Amniotic stem cell (primary cell): ENCODE measurements around the gene TATDN2.
"Not testable (repeated sequence)": the region's sequence is repeated elsewhere in the genome, so short reads cannot be mapped to it uniquely, and the experiment has no call there.

ENCODE experiments used
- DNase-seq: peaks from one replicate; lab custom pipeline; 2025; lab: John Stamatoyannopoulos, UW

TATDN2 gene

GRCh38 chr3:10289787-10290355, 41.6 kb downstream of the TATDN2 start:
- DNase-seq, result no peak

- no peak for DNase-seq
Observed at GRCh38 chr3:10290481-10291176, 42.4 kb downstream of the TATDN2 start.

GRCh38 chr3:10291641-10292040, 43.4 kb downstream of the TATDN2 start:
- no peak for DNase-seq

GRCh38 chr3:10292505-10293419, 44.5 kb downstream of the TATDN2 start, which contains the start of gene GHRL:
GHRL (minus strand) TSS chr3:10292947; CDS start chr3:10290180, 2,767 bp downstream.
- DNase-seq, result no peak

- no peak for DNase-seq
Observed at GRCh38 chr3:10294030-10294586, 45.8 kb downstream of the TATDN2 start.

GRCh38 chr3:10298064-10298463, 49.8 kb downstream of the TATDN2 start:
- not testable (repeated sequence) for DNase-seq

- DNase-seq, result no peak
Observed at GRCh38 chr3:10299175-10299574, 50.9 kb downstream of the TATDN2 start.

GRCh38 chr3:10299679-10300078, 51.4 kb downstream of the TATDN2 start:
- DNase-seq, result no peak

GRCh38 chr3:10300087-10300486, 51.8 kb downstream of the TATDN2 start:
- no peak for DNase-seq

GRCh38 chr3:10303105-10303504, 54.8 kb downstream of the TATDN2 start:
- DNase-seq, result no peak

- DNase-seq, result no peak
Observed at GRCh38 chr3:10303785-10304184, 55.5 kb downstream of the TATDN2 start.

- no peak for DNase-seq
Observed at GRCh38 chr3:10304905-10305304, 56.6 kb downstream of the TATDN2 start.

- no peak for DNase-seq
Observed at GRCh38 chr3:10305331-10305902, 57.2 kb downstream of the TATDN2 start.

GRCh38 chr3:10306156-10306555, 57.9 kb downstream of the TATDN2 start:
- DNase-seq, result no peak

- no peak for DNase-seq
Observed at GRCh38 chr3:10308678-10309077, 60.4 kb downstream of the TATDN2 start.

GRCh38 chr3:10309736-10310135, 61.5 kb downstream of the TATDN2 start:
- DNase-seq, result no peak

- DNase-seq, result peak; percentile 17
Observed at GRCh38 chr3:10310578-10310977, 62.3 kb downstream of the TATDN2 start.

GRCh38 chr3:10311710-10312109, 63.5 kb downstream of the TATDN2 start:
- no peak for DNase-seq

- no peak for DNase-seq
Observed at GRCh38 chr3:10312391-10312790, 64.1 kb downstream of the TATDN2 start.

GRCh38 chr3:10312861-10313260, 64.6 kb downstream of the TATDN2 start:
- no peak for DNase-seq

- no peak for DNase-seq
Observed at GRCh38 chr3:10315101-10315500, 66.8 kb downstream of the TATDN2 start.

GRCh38 chr3:10315771-10316344, 67.6 kb downstream of the TATDN2 start:
- DNase-seq, result no peak
